Fibroblast of mammary gland (primary cell): ENCODE measurements around the gene PI4KA.

ENCODE experiments used
- DNase-seq: peaks from one replicate; pipeline ENCODE4 v3.0.0-alpha.2; 2010; ENCODE audit warnings: low read depth
- H3K4me3 ChIP-seq: 2 replicates; pipeline ENCODE4 v1.5.1; 2011; ENCODE audit warnings: low read depth, mild to moderate bottlenecking, low read length, moderate library complexity; ENCODE audit not compliant: control insufficient read depth
- TF ChIP-seq, protein P1 (sequence below): conservative IDR thresholded peaks from 2 replicates; pipeline ENCODE4 v1.5.1; 2011; ENCODE audit warnings: low read depth, low read length, inconsistent platforms; ENCODE audit not compliant: control insufficient read depth, insufficient read depth

Gene PI4KA

DNA sequence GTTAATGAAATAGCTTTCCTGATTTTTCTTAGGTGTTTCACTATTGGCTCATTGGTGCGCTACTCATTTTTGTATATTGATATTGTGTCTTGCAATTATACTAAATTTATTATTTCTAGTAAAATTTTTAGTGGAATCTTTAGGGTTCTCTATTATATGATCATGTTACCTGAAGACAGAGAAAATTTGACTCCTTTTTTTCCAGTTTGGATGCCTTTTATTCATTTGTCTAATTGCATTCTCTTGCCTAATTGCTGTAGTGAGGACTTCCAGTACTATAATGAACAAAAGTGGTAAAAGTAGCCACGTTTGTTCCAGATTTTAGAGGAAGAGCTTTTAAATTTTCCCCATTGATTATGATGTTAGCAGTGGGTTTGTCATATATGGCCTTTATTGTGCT is 198.7 kb downstream of the PI4KA start:
- no peak overlapping the region for H3K4me3 ChIP-seq
- DNase-seq = no peak
- TF ChIP-seq, protein P1, sequence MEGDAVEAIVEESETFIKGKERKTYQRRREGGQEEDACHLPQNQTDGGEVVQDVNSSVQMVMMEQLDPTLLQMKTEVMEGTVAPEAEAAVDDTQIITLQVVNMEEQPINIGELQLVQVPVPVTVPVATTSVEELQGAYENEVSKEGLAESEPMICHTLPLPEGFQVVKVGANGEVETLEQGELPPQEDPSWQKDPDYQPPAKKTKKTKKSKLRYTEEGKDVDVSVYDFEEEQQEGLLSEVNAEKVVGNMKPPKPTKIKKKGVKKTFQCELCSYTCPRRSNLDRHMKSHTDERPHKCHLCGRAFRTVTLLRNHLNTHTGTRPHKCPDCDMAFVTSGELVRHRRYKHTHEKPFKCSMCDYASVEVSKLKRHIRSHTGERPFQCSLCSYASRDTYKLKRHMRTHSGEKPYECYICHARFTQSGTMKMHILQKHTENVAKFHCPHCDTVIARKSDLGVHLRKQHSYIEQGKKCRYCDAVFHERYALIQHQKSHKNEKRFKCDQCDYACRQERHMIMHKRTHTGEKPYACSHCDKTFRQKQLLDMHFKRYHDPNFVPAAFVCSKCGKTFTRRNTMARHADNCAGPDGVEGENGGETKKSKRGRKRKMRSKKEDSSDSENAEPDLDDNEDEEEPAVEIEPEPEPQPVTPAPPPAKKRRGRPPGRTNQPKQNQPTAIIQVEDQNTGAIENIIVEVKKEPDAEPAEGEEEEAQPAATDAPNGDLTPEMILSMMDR = no peak

DNA sequence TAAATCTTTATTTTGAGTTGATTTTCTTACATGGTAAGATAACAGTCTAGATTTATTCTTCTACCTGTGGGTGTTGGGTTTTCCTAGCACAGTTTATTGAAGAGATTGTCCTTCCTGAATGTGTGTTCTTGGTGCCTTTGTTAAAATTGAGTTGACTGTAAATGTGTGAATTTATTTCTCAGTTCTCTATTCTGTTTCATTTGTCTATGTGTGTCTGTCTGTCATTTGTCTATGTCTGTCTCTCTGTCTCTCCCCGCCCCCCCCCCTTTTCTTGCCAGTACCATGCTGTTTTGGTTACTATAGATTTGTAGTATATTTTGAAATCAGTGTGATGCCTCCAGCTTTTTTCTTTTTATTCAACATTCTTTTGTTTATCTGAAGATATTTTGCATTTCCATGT is 199.4 kb downstream of the PI4KA start:
- H3K4me3 ChIP-seq = no peak overlapping the region
- DNase-seq = no peak
- TF ChIP-seq, protein P1 = no peak

DNA sequence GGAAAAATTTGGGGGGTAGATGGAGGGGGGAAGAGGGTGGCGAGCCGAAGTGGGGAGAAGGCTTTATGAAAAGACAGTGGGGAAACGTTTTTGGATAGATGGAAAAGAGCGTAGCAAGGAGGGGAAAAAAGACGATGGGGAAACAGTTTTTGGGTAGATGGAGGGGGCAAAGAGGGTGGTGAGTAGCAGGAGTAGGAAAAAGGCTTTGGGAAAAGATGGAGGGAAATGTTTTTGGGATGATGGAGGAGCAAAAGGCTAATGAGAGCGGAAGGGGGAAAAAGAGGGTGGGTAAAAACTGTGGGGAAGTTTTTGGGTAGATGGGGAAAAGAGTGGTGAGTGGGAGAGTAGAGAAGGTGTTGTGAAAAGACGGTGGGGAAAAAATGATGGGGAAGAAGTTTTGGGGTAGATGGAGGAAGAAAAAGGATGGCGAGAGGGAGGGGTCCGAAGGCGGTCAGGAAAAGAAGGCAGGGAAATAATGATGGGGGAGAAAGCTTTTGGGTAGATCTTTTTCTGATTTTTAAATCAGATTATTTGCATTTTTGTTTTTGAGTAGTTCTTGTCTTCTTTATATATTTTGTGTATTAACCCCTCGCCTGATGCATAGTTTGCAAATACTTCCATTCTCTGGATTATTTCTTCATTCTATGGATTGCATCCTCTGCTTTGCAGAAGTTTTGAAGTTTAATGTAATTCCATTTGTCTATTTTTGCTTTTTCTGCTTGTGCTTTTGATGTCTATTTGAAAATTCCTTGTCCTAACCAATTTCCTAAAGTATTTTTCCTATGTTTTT is 200.0 kb downstream of the PI4KA start:
- H3K4me3 ChIP-seq = no peak overlapping the region
- TF ChIP-seq, protein P1 = no peak
- DNase-seq = no peak

DNA sequence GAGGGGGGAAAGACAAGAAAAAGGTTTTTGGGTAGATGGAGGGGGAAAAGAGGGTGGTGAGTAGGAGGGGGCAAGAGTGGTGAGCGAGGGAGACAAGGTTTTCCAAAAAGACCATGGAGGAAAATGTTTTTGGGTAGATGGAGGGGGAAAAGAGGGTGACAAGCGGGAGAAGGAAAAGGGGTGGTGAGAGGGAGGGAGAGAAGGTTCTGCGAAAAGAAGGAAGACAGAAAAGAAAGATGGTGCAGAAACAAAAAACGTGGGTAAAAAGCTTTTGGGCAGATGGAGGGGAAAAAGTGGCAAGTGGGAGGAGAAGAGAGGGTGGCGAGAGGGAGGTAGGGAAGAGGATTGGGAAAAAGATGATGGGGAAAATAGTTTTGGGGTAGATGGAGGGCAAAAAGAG is 200.6 kb downstream of the PI4KA start:
- TF ChIP-seq, protein P1 = no peak
- no peak overlapping the region for H3K4me3 ChIP-seq
- no peak for DNase-seq
